GM12873 (cell line): Measurements from ENCODE around the gene HLA-DQA1.

ENCODE experiments used
- TF ChIP-seq, protein P1 (sequence below): IDR thresholded peaks from 2 replicates; pipeline ENCODE4 v1.5.1; 2012; ENCODE audit warnings: low read depth, mild to moderate bottlenecking, moderate library complexity, low read length, control low read depth; ENCODE audit not compliant: insufficient read depth; ENCODE audit errors: missing control alignments

The HLA-DQA1 gene

GRCh38 chr6:32668226-32668747 is 31.1 kb downstream of the HLA-DQA1 start:
- TF ChIP-seq, protein P1, sequence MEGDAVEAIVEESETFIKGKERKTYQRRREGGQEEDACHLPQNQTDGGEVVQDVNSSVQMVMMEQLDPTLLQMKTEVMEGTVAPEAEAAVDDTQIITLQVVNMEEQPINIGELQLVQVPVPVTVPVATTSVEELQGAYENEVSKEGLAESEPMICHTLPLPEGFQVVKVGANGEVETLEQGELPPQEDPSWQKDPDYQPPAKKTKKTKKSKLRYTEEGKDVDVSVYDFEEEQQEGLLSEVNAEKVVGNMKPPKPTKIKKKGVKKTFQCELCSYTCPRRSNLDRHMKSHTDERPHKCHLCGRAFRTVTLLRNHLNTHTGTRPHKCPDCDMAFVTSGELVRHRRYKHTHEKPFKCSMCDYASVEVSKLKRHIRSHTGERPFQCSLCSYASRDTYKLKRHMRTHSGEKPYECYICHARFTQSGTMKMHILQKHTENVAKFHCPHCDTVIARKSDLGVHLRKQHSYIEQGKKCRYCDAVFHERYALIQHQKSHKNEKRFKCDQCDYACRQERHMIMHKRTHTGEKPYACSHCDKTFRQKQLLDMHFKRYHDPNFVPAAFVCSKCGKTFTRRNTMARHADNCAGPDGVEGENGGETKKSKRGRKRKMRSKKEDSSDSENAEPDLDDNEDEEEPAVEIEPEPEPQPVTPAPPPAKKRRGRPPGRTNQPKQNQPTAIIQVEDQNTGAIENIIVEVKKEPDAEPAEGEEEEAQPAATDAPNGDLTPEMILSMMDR = no peak

GRCh38 chr6:32669240-32669639 is 32.0 kb downstream of the HLA-DQA1 start:
- TF ChIP-seq, protein P1 = no peak

DNA sequence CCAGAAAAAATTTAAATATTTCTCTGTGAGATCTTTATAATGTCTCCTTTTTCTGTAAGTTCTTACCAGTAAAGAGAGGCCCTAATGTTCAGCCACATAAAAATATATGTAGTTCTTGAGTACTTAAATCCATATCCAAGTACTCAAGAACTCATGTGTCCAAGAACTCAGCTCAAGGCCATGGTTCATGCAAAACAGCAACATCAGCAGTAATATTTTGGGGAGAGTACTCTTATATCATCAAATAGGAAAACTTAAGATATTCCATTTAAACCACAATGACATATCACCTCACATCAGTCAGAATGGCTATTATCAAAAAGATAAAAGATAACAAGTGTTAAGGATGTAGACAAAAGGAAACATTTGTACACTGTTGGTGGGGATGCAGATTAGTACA is 32.7 kb downstream of the HLA-DQA1 start:
- TF ChIP-seq, protein P1 = no peak

GRCh38 chr6:32679492-32679891 is 42.3 kb downstream of the HLA-DQA1 start:
- TF ChIP-seq, protein P1 = no peak

DNA sequence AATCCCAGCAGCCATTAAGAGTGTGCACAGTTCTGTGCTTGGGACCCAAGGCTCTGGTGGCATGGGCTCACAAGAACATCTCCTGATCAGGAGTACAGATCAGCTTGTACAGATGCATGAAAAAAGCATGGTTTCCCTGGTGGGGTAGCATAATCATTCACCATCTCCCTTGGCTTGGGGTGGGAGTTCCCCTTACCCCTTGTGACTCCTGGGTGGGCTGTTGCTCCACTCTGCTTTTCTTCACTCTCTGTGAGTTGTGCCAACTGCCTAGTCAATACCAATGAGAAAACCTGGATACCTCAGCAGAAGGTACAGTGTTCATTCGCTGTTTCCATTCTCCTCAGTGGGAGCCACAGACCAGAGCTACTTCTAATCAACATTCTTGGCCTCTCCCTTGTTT is 42.8 kb downstream of the HLA-DQA1 start:
- TF ChIP-seq, protein P1 = no peak

DNA sequence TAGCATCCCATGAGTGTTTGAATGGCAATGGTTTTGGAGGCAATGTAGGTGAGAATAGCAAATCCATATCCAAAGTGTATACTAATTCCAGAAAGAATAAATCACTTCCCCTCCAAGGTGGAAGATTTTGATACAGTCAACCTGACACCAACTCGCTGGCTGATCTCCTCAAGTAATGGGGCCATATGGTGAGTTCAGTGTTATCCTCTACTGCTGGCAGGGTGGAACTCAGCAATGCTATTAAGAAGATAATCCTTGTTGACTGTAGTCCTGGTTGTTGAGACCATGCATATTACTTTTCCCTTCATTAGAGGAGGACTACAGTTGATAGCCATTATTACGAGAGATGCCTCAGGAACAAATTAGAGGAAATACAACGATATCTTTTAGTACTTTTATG is 47.0 kb downstream of the HLA-DQA1 start:
- TF ChIP-seq, protein P1 = no peak

GRCh38 chr6:32685603-32686002 is 48.4 kb downstream of the HLA-DQA1 start:
- TF ChIP-seq, protein P1 = no peak
